ENCODE measurements around the gene MEIG1. TPM values are rescaled to one million over a fixed set of nuclear protein-coding genes. Genes with fewer than 3 reads are reported as not detected.

Gene MEIG1
- 1.7 TPM in 1 of 2 replicates, not detected in the other for total RNA-seq (2022)
- Bru-seq, nascent RNA: percentile 36 among the genes with signal in this experiment
- BruChase-seq, experiment 1, labeled RNA remaining after a 6-hour chase: percentile 32 among the genes with signal in this experiment
- percentile 37 among the genes with signal in this experiment for BruChase-seq, experiment 2, labeled RNA remaining after a 2-hour chase
- long read RNA-seq: 0 reads

- peak within 1 kb of the TSS; percentile 99 for H3K27ac Mint-ChIP-seq (ENCODE audit: low read depth, unreplicated experiment)
- H3K27me3 Mint-ChIP-seq (ENCODE audit: insufficient read depth, unreplicated experiment): no peaks in the 10 kb centered on the region
- no peak for TF ChIP-seq CTCF (IDR thresholded peaks at IDR 0.05; ENCODE audit: unreplicated experiment)
- intact Hi-C loops (cut with micrococcal nuclease): no loop called here
- H3K9me3 Mint-ChIP-seq (ENCODE audit: unreplicated experiment): no peaks in the 10 kb centered on the region
- DNase-seq (ENCODE audit: unreplicated experiment): peak; percentile 93
- POLR2A ChIA-PET: interaction anchor here (0.7 to 4.8 kb wide), 23 partner anchors 9 to 1961 kb away, joined by 3 to 62 read pairs (median 4); partner anchors contain the start of genes CDNF, HSPA14, MSANTD7 and RPP38
- H3K36me3 Mint-ChIP-seq (ENCODE audit: insufficient read depth, unreplicated experiment): no peaks in the 10 kb centered on the region
- CTCF ChIA-PET: interaction anchor here (0.8 to 1.5 kb wide), 3 partner anchors 56 to 84 kb away, joined by 3 to 5 read pairs (median 3); partner anchors contain the start of gene SUV39H2
- H3K4me3 Mint-ChIP-seq (ENCODE audit: unreplicated experiment): peak within 1 kb of the TSS; percentile 98
- no peaks in the 10 kb centered on the region for H3K4me1 Mint-ChIP-seq (ENCODE audit: insufficient read depth, unreplicated experiment)
- BruUV-seq (replicated peaks): no TSS peak
Observed at GRCh38 chr10:14959221-14960057, at the start of gene MEIG1. TSS of gene MEIG1 (plus strand) at chr10:14959388. CDS start at chr10:14966469, 7,081 bp downstream.

GRCh38 chr10:14910953-14911352 is 48.2 kb upstream of the MEIG1 start:
- no TSS peak for BruUV-seq (replicated peaks)
- H3K4me3 Mint-ChIP-seq (ENCODE audit: unreplicated experiment): no peak overlapping the region
- POLR2A ChIA-PET: no interaction called here

GRCh38 chr10:14911801-14912200 is 47.4 kb upstream of the MEIG1 start:
- H3K36me3 Mint-ChIP-seq (ENCODE audit: insufficient read depth, unreplicated experiment): peaks cover 92% of the 10 kb centered on the region
- H3K4me1 Mint-ChIP-seq (ENCODE audit: insufficient read depth, unreplicated experiment): no peaks in the 10 kb centered on the region
- no peak for TF ChIP-seq CTCF (IDR thresholded peaks at IDR 0.05; ENCODE audit: unreplicated experiment)
- ChIA-PET CTCF (interaction anchor here (1.0 kb wide), 1 partner anchor 8 kb away, joined by 3 read pairs; no protein-coding TSS in a partner anchor), POLR2A (interaction anchor here (0.7 kb wide), 1 partner anchor 11 kb away, joined by 3 read pairs; no protein-coding TSS in a partner anchor)
- no peak for DNase-seq (ENCODE audit: unreplicated experiment)
- BruUV-seq (replicated peaks): no TSS peak
- intact Hi-C loops (cut with micrococcal nuclease): no loop called here
- H3K27ac Mint-ChIP-seq (ENCODE audit: low read depth, unreplicated experiment): no peak overlapping the region
- H3K9me3 Mint-ChIP-seq (ENCODE audit: unreplicated experiment): no peaks in the 10 kb centered on the region
- H3K4me3 Mint-ChIP-seq (ENCODE audit: unreplicated experiment): no peak overlapping the region
- no peaks in the 10 kb centered on the region for H3K27me3 Mint-ChIP-seq (ENCODE audit: insufficient read depth, unreplicated experiment)

More at GRCh38 chr10:14910953-14911352, 48.2 kb upstream of the MEIG1 start:
- no peaks in the 10 kb centered on the region for H3K9me3 Mint-ChIP-seq (ENCODE audit: unreplicated experiment)
- peaks cover 86% of the 10 kb centered on the region for H3K36me3 Mint-ChIP-seq (ENCODE audit: insufficient read depth, unreplicated experiment)
- no peak overlapping the region for H3K27ac Mint-ChIP-seq (ENCODE audit: low read depth, unreplicated experiment)
- TF ChIP-seq CTCF (IDR thresholded peaks at IDR 0.05; ENCODE audit: unreplicated experiment): no peak
- intact Hi-C loops (cut with micrococcal nuclease): no loop called here
- CTCF ChIA-PET: interaction anchor here (0.6 kb wide), 1 partner anchor 8 kb away, joined by 3 read pairs; no protein-coding TSS in a partner anchor
- H3K4me1 Mint-ChIP-seq (ENCODE audit: insufficient read depth, unreplicated experiment): no peaks in the 10 kb centered on the region
- no peaks in the 10 kb centered on the region for H3K27me3 Mint-ChIP-seq (ENCODE audit: insufficient read depth, unreplicated experiment)
- DNase-seq (ENCODE audit: unreplicated experiment): no peak

- POLR2A ChIA-PET: no interaction called here
- DNase-seq (ENCODE audit: unreplicated experiment): no peak
- H3K27me3 Mint-ChIP-seq (ENCODE audit: insufficient read depth, unreplicated experiment): no peaks in the 10 kb centered on the region
- H3K9me3 Mint-ChIP-seq (ENCODE audit: unreplicated experiment): no peaks in the 10 kb centered on the region
- H3K27ac Mint-ChIP-seq (ENCODE audit: low read depth, unreplicated experiment): no peak overlapping the region
- intact Hi-C loops (cut with micrococcal nuclease): no loop called here
- no peaks in the 10 kb centered on the region for H3K4me1 Mint-ChIP-seq (ENCODE audit: insufficient read depth, unreplicated experiment)
- CTCF ChIA-PET: no interaction called here
- H3K36me3 Mint-ChIP-seq (ENCODE audit: insufficient read depth, unreplicated experiment): peaks cover 85% of the 10 kb centered on the region
- no peak for TF ChIP-seq CTCF (IDR thresholded peaks at IDR 0.05; ENCODE audit: unreplicated experiment)
- no peak overlapping the region for H3K4me3 Mint-ChIP-seq (ENCODE audit: unreplicated experiment)
- BruUV-seq (replicated peaks): no TSS peak
Observed at GRCh38 chr10:14916600-14916999, 42.6 kb upstream of the MEIG1 start.

Data from MCF 10A (cell line).